Naive thymus-derived CD8-positive, alpha-beta T cell (primary cell): ENCODE measurements around the gene PCDHGA6. TPM values are rescaled to one million over a fixed set of nuclear protein-coding genes. Genes with fewer than 3 reads are reported as not detected.
"Not testable (repeated sequence)": the region's sequence is repeated elsewhere in the genome, so short reads cannot be mapped to it uniquely, and the experiment has no call there.

Source experiments
- ATAC-seq, 2 donors: fragments of 150-1000 bp; cut with Tn5 transposase in 1 of 2; sonication (Bioruptor Pico), chemical (Tn5 transposase) in 1 of 2; 1 replicate in 1 of 2; 2 replicates in 1 of 2; pipeline ENCODE4 v1.10.0; 2021; ENCODE audit warnings: mild to moderate bottlenecking in 2 of 2, moderate library complexity in 2 of 2
- POLR2A ChIA-PET: fragments of 350-600 bp; sonication (Branson Sonifier 250); formaldehyde crosslinking; loops from one replicate; lab custom pipeline; 2021; ENCODE audit warnings: antibody characterized with exemption; lab: Charles Lee
- DNase-seq, 10 donors: peaks; one replicate each; pipeline versions ENCODE4 v3.0.0 to v3.0.0-alpha.2; 2020 to 2022
- H3K27ac Mint-ChIP-seq, 10 donors: one replicate each; pipeline ENCODE4 v1.8.0; 2020 to 2022; ENCODE audit warnings: mild to moderate bottlenecking in 10 of 10, mixed read lengths in 10 of 10, moderate library complexity in 4 of 10, inconsistent platforms in 1 of 10
- H3K27me3 Mint-ChIP-seq, 5 donors: one replicate each; pipeline ENCODE4 v1.8.0; 2021 to 2022; ENCODE audit warnings: mixed read lengths in 5 of 5
- H3K36me3 Mint-ChIP-seq, 3 donors: one replicate each; pipeline ENCODE4 v1.8.0; 2020 to 2022; ENCODE audit warnings: mixed read lengths in 3 of 3, mild to moderate bottlenecking in 2 of 3, inconsistent platforms in 1 of 3
- H3K4me1 Mint-ChIP-seq, 4 donors: one replicate each; pipeline ENCODE4 v1.8.0; 2021 to 2022; ENCODE audit warnings: mixed read lengths in 4 of 4
- H3K4me3 Mint-ChIP-seq, 10 donors: one replicate each; pipeline ENCODE4 v1.8.0; 2020 to 2022; ENCODE audit warnings: mild to moderate bottlenecking in 10 of 10, mixed read lengths in 10 of 10, moderate library complexity in 6 of 10, inconsistent platforms in 1 of 10
- H3K9me3 Mint-ChIP-seq, 9 donors: one replicate each; pipeline ENCODE4 v1.8.0; 2020 to 2022; ENCODE audit warnings: mixed read lengths in 9 of 9, mild to moderate bottlenecking in 3 of 9, inconsistent platforms in 1 of 9, moderate library complexity in 1 of 9
- polyA plus RNA-seq, 3 donors: library from polyadenylated mRNA; unstranded; fragments of 300-500 nt; fragmentation: Illumina TruSeq; gene quantifications; one replicate each; pipeline ENCODE4 v1.2.3, GENCODE V29; 2021
- total RNA-seq, 8 experiments: library from RNA in 2 of 8; stranded (reverse) in 2 of 8; gene quantifications; one replicate each; pipeline ENCODE4 v1.2.3 and lab custom pipeline; 2021 to 2026

The PCDHGA6 gene
- total and polyA plus RNA-seq, 5 experiments from 2014 or later, result 0.05 to 0.68 (median 0.60) TPM; not detected in 2

DNA sequence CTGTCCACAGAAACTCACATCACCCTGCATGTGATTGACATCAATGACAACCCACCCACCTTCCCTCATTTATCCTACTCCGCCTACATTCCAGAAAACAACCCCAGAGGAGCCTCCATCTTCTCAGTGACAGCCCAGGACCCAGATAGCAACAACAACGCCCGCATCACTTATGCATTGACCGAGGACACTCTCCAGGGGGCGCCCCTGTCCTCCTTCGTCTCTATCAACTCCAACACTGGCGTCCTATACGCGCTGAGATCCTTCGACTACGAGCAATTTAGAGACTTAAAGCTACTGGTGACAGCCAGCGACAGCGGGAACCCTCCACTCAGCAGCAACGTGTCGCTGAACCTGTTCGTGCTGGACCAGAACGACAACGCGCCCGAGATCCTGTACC lies 28.4 kb upstream of the PCDHGA6 start:
- H3K36me3 Mint-ChIP-seq, result peaks cover 30 to 67% (median 41%) of the 10 kb centered on the region in 3 donors
- DNase-seq (no peak), ATAC-seq (no peak)
- POLR2A ChIA-PET, result no interaction called here
- peaks cover 11 to 88% (median 43%) of the 10 kb centered on the region in 9 donors for H3K9me3 Mint-ChIP-seq
- H3K4me1 Mint-ChIP-seq, result no peaks in the 10 kb centered on the region
- H3K27me3 Mint-ChIP-seq, result peaks cover 54 to 96% (median 73%) of the 10 kb centered on the region in 5 donors
- no peak overlapping the region for H3K27ac Mint-ChIP-seq
- H3K4me3 Mint-ChIP-seq, result no peak overlapping the region

DNA sequence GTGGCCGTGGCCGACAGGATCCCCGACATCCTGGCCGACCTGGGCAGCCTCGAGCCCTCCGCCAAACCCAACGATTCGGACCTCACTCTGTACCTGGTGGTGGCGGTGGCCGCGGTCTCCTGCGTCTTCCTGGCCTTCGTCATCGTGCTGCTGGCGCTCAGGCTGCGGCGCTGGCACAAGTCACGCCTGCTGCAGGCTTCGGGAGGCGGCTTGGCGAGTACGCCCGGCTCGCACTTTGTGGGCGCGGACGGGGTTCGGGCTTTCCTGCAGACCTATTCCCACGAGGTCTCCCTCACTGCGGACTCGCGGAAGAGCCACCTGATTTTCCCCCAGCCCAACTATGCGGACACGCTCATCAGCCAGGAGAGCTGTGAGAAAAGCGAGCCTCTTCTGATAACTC lies 27.7 kb upstream of the PCDHGA6 start:
- Mint-ChIP-seq H3K9me3 (peaks cover 11 to 90% (median 44%) of the 10 kb centered on the region in 9 donors), H3K27me3 (peaks cover 59 to 96% (median 77%) of the 10 kb centered on the region in 5 donors), H3K36me3 (peaks cover 28 to 68% (median 43%) of the 10 kb centered on the region in 3 donors)
- H3K4me1 Mint-ChIP-seq, ATAC-seq, H3K27ac Mint-ChIP-seq, DNase-seq, POLR2A ChIA-PET, H3K4me3 Mint-ChIP-seq: not testable (repeated sequence)

DNA sequence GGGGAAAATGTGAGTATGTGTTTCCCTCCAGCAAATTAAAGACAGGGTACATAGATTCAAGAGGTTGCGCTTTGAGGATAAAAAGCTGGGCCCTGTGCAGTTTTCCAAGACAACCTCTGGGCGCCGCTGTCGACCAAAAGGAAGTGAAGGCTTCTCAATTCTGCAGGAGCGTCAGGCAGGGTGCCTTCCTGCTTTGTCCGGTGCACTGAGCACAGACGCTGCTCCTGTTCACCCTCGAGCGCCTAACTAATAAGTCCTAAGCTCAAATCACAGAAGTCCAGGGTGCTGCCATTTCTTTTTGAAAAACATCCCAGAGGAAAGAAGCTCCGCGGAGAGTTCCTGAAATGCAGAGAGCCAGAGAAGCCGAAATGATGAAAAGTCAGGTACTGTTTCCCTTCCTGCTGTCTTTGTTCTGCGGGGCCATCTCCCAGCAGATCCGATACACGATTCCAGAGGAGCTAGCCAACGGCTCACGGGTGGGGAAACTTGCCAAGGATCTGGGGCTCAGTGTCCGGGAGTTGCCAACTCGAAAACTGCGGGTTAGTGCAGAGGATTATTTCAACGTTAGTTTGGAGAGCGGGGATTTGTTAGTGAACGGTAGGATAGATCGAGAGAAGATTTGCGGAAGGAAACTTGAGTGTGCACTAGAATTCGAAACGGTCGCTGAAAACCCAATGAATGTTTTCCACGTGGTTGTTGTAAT lies 23.6 kb upstream of the PCDHGA6 start, which contains the start of gene PCDHGB1:
PCDHGB1 (plus strand) TSS at position 183 of the 703 bp plus-strand sequence; CDS start at position 345, 162 bp downstream.
- POLR2A ChIA-PET, result no interaction called here
- peaks cover 45 to 96% (median 70%) of the 10 kb centered on the region in 5 donors for H3K27me3 Mint-ChIP-seq
- peaks cover 24 to 50% (median 28%) of the 10 kb centered on the region in 3 donors for H3K36me3 Mint-ChIP-seq
- peaks cover 7 to 81% (median 38%) of the 10 kb centered on the region in 9 donors for H3K9me3 Mint-ChIP-seq
- peak within 1 kb of the TSS in 8 of 10 donors; percentile 12 to 76 (median 58) for H3K4me3 Mint-ChIP-seq
- DNase-seq (peak in 3 of 10 donors; percentile 10 to 30 (median 28)), ATAC-seq (peak in 1 of 2 donors; percentile 56)
- no peak within 1 kb of the TSS for H3K27ac Mint-ChIP-seq
- H3K4me1 Mint-ChIP-seq, result peaks cover 0 to 2% (median 0%) of the 10 kb centered on the region in 4 donors

DNA sequence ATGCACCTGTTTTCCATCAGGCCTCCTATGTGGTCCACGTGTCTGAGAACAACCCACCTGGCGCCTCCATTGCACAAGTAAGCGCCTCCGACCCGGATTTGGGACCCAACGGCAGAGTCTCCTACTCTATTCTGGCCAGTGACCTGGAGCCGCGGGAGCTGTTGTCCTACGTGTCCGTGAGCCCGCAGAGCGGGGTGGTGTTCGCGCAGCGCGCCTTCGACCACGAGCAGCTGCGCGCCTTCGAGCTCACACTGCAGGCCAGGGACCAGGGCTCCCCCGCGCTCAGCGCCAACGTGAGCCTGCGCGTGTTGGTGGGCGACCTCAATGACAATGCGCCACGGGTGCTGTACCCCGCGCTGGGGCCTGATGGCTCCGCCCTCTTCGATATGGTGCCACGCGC lies 22.1 kb upstream of the PCDHGA6 start:
- ATAC-seq (no peak), DNase-seq (no peak)
- POLR2A ChIA-PET, result no interaction called here
- Mint-ChIP-seq H3K27ac (no peak overlapping the region), H3K9me3 (peaks cover 7 to 85% (median 40%) of the 10 kb centered on the region in 9 donors), H3K27me3 (peaks cover 44 to 96% (median 74%) of the 10 kb centered on the region in 5 donors), H3K4me3 (no peak overlapping the region), H3K4me1 (peaks cover 0 to 2% (median 0%) of the 10 kb centered on the region in 4 donors), H3K36me3 (peaks cover 18 to 54% (median 26%) of the 10 kb centered on the region in 3 donors)

DNA sequence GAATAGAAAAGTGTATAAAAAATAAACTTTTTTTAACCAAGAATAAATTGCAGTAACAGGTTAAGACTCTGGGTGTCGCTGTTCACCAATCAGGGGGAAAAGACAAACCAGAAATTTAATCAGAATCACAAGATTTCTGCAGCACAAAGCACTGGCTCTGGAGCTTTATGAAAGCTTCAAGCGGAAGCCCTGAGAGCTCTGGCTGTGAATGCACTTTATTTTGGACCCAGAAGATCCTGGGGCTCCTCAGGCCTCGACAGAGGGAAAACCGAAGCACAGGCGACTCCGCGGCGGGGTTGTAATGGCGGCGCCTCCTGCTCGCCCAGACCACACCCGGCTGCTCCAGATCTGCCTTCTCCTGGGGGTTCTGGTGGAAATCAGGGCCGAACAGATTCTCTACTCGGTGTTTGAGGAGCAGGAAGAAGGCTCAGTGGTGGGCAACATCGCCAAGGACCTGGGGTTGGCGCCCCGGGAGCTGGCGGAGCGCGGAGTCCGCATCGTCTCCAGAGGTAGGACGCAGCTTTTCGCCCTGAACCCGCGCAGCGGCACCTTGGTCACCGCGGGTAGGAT lies 18.7 kb upstream of the PCDHGA6 start, which contains the start of gene PCDHGA4:
PCDHGA4 (plus strand) TSS at position 122 of the 570 bp plus-strand sequence; CDS start at position 209, 87 bp downstream.
- peaks cover 0 to 5% (median 2%) of the 10 kb centered on the region in 4 donors for H3K4me1 Mint-ChIP-seq
- H3K9me3 Mint-ChIP-seq, result peaks cover 6 to 81% (median 49%) of the 10 kb centered on the region in 9 donors
- peak within 1 kb of the TSS in 8 of 10 donors; percentile 6 to 58 (median 30) for H3K4me3 Mint-ChIP-seq
- H3K27me3 Mint-ChIP-seq, result peaks cover 39 to 99% (median 72%) of the 10 kb centered on the region in 5 donors
- H3K36me3 Mint-ChIP-seq, result peaks cover 16 to 54% (median 21%) of the 10 kb centered on the region in 3 donors
- ATAC-seq (peak in 1 of 2 donors; percentile 27), DNase-seq (no peak)
- H3K27ac Mint-ChIP-seq, result no peak within 1 kb of the TSS
- POLR2A ChIA-PET, result no interaction called here

DNA sequence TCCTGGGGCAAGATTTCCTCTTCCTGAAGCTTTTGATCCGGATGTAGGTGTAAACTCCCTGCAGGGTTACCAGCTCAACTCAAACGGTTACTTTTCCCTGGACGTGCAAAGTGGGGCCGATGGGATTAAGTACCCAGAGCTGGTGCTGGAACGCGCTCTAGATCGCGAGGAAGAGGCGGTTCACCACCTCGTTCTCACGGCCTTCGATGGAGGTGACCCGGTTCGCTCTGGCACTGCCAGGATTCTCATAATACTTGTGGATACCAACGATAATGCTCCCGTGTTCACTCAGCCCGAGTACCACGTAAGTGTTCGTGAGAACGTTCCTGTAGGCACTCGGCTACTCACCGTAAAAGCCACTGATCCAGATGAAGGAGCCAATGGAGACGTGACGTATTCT lies 18.1 kb upstream of the PCDHGA6 start:
- DNase-seq (no peak), ATAC-seq (no peak)
- Mint-ChIP-seq H3K27ac (no peak overlapping the region), H3K36me3 (peaks cover 14 to 55% (median 23%) of the 10 kb centered on the region in 3 donors), H3K4me1 (peaks cover 0 to 6% (median 2%) of the 10 kb centered on the region in 4 donors), H3K4me3 (no peak overlapping the region), H3K27me3 (peaks cover 39 to 99% (median 72%) of the 10 kb centered on the region in 5 donors), H3K9me3 (peaks cover 0 to 81% (median 49%) of the 10 kb centered on the region in 9 donors)
- POLR2A ChIA-PET, result no interaction called here

DNA sequence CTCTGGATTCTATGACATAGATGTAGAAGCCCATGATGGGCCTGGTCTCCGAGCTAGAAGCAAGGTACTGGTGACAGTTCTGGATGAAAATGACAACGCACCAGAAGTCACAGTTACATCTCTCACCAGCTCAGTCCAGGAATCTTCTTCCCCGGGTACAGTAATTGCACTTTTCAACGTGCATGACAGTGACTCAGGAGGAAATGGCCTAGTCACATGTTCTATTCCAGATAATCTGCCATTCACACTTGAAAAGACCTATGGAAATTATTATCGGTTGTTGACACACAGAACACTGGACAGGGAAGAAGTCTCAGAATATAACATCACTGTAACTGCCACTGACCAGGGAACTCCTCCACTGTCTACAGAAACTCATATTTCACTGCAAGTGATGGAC lies 17.6 kb upstream of the PCDHGA6 start:
- no peak for ATAC-seq
- H3K27ac Mint-ChIP-seq, result no peak overlapping the region
- H3K36me3 Mint-ChIP-seq, result peaks cover 17 to 60% (median 22%) of the 10 kb centered on the region in 3 donors
- no peak for DNase-seq
- POLR2A ChIA-PET, result no interaction called here
- H3K4me3 Mint-ChIP-seq, result no peak overlapping the region
- H3K4me1 Mint-ChIP-seq, result peaks cover 0 to 6% (median 2%) of the 10 kb centered on the region in 4 donors
- H3K27me3 Mint-ChIP-seq, result peaks cover 41 to 99% (median 72%) of the 10 kb centered on the region in 5 donors
- H3K9me3 Mint-ChIP-seq, result peaks cover 0 to 81% (median 52%) of the 10 kb centered on the region in 9 donors

DNA sequence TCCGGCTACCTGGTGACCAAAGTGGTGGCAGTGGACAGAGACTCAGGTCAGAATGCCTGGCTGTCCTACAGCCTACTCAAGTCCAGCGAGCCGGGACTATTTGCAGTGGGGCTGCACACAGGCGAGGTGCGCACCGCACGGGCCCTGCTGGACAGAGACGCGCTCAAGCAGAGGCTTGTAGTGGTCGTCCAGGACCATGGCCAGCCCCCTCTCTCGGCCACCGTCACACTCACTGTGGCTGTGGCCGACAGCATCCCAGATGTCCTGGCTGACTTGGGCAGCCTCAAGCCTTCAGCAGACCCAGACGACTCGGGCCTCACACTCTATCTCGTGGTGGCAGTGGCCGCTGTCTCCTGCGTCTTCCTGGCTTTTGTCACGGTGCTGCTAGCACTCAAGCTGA lies 16.7 kb upstream of the PCDHGA6 start:
- Mint-ChIP-seq H3K4me1 (peaks cover 0 to 6% (median 2%) of the 10 kb centered on the region in 4 donors), H3K9me3 (peaks cover 0 to 85% (median 56%) of the 10 kb centered on the region in 9 donors), H3K27me3 (peaks cover 44 to 97% (median 70%) of the 10 kb centered on the region in 5 donors), H3K4me3 (no peak overlapping the region), H3K36me3 (peaks cover 19 to 64% (median 21%) of the 10 kb centered on the region in 3 donors), H3K27ac (no peak overlapping the region)
- ATAC-seq, result no peak
- POLR2A ChIA-PET, result no interaction called here
- DNase-seq, result no peak

DNA sequence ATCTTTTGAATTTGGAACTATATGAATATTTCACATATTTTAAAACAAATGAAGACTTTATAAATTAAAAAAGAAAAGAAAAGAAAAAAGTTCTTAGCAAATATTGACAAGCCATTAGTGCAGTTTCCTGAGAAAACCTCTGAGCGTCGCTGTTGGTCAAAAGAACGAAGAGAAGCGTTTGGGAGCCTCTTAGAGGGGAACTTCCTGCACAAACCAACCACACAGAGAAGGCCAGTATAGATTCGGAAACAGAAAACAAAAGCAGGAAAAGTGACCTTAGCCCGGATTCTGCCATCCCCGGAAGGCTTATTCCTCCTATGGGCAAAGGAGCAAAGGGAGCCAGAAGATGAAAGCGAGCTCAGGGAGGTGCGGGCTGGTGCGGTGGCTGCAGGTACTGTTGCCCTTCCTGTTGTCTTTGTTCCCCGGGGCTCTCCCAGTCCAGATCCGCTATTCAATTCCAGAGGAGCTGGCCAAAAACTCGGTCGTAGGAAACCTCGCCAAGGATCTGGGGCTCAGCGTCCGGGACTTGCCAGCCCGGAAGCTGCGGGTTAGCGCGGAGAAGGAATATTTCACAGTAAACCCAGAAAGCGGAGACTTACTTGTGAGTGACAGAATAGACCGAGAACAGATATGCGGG lies 13.8 kb upstream of the PCDHGA6 start, which contains the start of gene PCDHGB2:
PCDHGB2 (plus strand) TSS at position 205 of the 637 bp plus-strand sequence; CDS start at position 347, 142 bp downstream.
- H3K27me3 Mint-ChIP-seq, result peaks cover 51 to 98% (median 74%) of the 10 kb centered on the region in 5 donors
- POLR2A ChIA-PET, result no interaction called here
- peaks cover 0 to 6% (median 2%) of the 10 kb centered on the region in 4 donors for H3K4me1 Mint-ChIP-seq
- peak in 4 of 10 donors; percentile 9 to 25 (median 19) for DNase-seq
- H3K4me3 Mint-ChIP-seq, result peak within 1 kb of the TSS; percentile 70 to 89 (median 84)
- H3K9me3 Mint-ChIP-seq, result peaks cover 0 to 89% (median 56%) of the 10 kb centered on the region in 9 donors
- peaks cover 24 to 71% (median 35%) of the 10 kb centered on the region in 3 donors for H3K36me3 Mint-ChIP-seq
- H3K27ac Mint-ChIP-seq, result peak within 1 kb of the TSS in 4 of 10 donors; percentile 48 to 76 (median 62)
- peak; percentile 39 to 53 for ATAC-seq

DNA sequence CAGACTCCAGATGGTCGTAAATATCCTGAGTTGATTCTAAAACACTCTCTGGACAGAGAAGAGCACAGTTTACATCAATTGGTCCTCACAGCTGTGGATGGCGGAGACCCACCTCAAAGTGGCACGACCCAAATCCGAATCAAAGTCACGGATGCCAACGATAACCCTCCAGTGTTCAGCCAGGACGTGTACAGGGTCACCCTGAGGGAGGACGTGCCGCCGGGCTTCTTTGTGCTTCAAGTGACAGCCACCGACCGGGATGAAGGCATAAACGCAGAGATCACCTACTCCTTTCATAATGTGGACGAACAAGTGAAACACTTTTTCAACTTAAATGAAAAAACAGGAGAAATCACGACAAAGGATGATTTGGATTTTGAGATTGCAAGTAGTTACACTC lies 13.0 kb upstream of the PCDHGA6 start:
- POLR2A ChIA-PET, result no interaction called here
- Mint-ChIP-seq H3K4me1 (peaks cover 0 to 6% (median 2%) of the 10 kb centered on the region in 4 donors), H3K9me3 (peaks cover 0 to 90% (median 59%) of the 10 kb centered on the region in 9 donors), H3K36me3 (peaks cover 29 to 72% (median 42%) of the 10 kb centered on the region in 3 donors), H3K27me3 (peaks cover 58 to 98% (median 78%) of the 10 kb centered on the region in 5 donors), H3K4me3 (peak overlapping the region in 4 of 10 donors; percentile 6 to 42 (median 27)), H3K27ac (peak overlapping the region in 1 of 10 donors; percentile 9)
- ATAC-seq (no peak), DNase-seq (no peak)

DNA sequence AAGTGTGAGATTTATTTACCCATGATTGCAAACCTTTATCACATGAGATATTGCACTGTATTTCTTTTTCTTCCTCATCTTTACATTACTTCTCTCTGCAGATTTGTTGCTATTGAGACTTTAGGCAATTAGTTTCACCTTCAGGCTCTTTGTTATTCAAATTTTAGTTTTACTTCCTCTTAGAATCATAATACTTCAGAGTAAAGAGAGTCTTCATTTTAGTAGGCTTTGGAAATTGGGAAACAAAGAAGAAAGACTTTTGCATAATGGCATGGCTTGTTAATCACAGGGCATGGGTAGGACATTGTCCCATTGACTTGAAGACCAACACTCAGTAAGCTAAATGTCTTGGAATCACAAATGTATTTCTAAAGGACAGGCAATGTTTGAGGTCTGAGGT lies 11.0 kb upstream of the PCDHGA6 start:
- H3K4me3 Mint-ChIP-seq, result no peak overlapping the region
- POLR2A ChIA-PET, result no interaction called here
- H3K36me3 Mint-ChIP-seq, result peaks cover 29 to 67% (median 42%) of the 10 kb centered on the region in 3 donors
- peaks cover 0 to 93% (median 51%) of the 10 kb centered on the region in 9 donors for H3K9me3 Mint-ChIP-seq
- peaks cover 59 to 95% (median 74%) of the 10 kb centered on the region in 5 donors for H3K27me3 Mint-ChIP-seq
- ATAC-seq (no peak), DNase-seq (no peak)
- H3K27ac Mint-ChIP-seq, result no peak overlapping the region
- peaks cover 0 to 6% (median 2%) of the 10 kb centered on the region in 4 donors for H3K4me1 Mint-ChIP-seq
